GM12892 (cell line): ENCODE results near the gene REG4.

Experiments
- POLR2A ChIP-seq: IDR thresholded peaks from 2 replicates; pipeline ENCODE4 v1.6.1; 2011; ENCODE audit warnings: low read depth, low read length, control low read depth
- POLR2AphosphoS5 ChIP-seq: IDR thresholded peaks from 2 replicates; pipeline ENCODE4 v1.6.1; 2011; ENCODE audit warnings: low read depth, low read length, control low read depth

- TF ChIP-seq POLR2A = no peak
- no peak for TF ChIP-seq POLR2AphosphoS5
These were observed 3.0 kb upstream of the REG4 start for GRCh38 chr1:119814288-119814687.
